ENCODE measurements around the gene ZNF90.
"Not testable (repeated sequence)": the region's sequence is repeated elsewhere in the genome, so short reads cannot be mapped to it uniquely, and the experiment has no call there.

ZNF90 gene

DNA sequence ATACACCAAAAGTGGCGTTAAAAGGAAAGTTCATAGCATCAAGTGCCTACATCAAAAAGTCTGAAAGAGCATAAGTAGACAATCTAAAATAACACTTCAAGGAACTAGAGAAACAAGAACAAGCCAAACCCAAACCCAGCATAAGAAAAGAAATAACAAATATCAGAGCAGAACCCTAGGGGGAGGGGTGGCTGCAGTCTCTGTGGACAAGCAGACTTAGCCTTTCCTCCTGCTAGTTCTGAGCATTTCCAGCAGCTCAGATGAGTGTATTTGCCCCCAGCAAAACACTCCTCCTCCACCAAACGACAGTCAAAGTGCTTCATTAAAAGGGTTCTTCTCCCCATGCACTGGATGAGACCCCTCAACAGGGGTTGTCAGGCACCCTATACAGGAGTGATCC lies 7.1 kb upstream of the ZNF90 start:
- Mint-ChIP-seq H3K4me3 (no peak overlapping the region), H3K36me3 (ENCODE audit: insufficient read depth) (peaks cover 4% of the 10 kb centered on the region), H3K27ac (no peak overlapping the region), H3K9me3 (peaks cover 0 to 2% of the 10 kb centered on the region in 2 donors), H3K27me3 (peaks cover 22 to 51% of the 10 kb centered on the region in 2 donors), H3K4me1 (ENCODE audit: low read depth in 2 of 2) (no peaks in the 10 kb centered on the region)
- no peak for ATAC-seq (replicated peaks)
- DNase-seq: no peak

DNA sequence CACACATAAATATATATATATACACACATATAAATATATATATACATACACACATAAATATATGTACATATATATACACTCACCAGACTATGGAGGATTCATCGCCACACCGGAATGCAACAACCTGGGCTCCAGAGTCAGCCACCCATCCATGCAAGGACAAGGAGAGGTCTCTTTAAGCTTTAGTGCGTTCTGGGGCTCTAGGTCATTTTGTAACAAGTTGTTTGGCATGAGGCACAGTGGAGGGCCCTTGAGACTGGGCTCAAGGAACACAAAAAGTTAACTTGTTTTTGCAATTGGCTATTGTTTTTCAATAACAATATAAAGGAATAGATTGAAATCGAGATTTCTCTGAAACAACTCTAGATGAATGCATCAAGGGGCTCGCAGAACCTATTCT lies 4.9 kb upstream of the ZNF90 start:
- Mint-ChIP-seq H3K4me1 (ENCODE audit: low read depth in 2 of 2) (peaks cover 4% of the 10 kb centered on the region in 2 donors), H3K9me3 (no peaks in the 10 kb centered on the region), H3K27me3 (peaks cover 12 to 35% of the 10 kb centered on the region in 2 donors), H3K27ac (no peak overlapping the region), H3K36me3 (ENCODE audit: insufficient read depth) (peaks cover 9% of the 10 kb centered on the region), H3K4me3 (no peak overlapping the region)
- DNase-seq: no peak
- no peak for ATAC-seq (replicated peaks)

- Mint-ChIP-seq H3K27ac (peak overlapping the region in 1 of 2 donors; percentile 59), H3K27me3 (no peaks in the 10 kb centered on the region), H3K9me3 (no peaks in the 10 kb centered on the region), H3K4me3 (peak overlapping the region; percentile 84 to 90), H3K36me3 (ENCODE audit: insufficient read depth) (peaks cover 11% of the 10 kb centered on the region), H3K4me1 (ENCODE audit: low read depth in 2 of 2) (peaks cover 11 to 14% of the 10 kb centered on the region in 2 donors)
- no peak for DNase-seq
- ATAC-seq (replicated peaks): no peak
Observed at GRCh38 chr19:20078581-20079031, 806 bp downstream of the ZNF90 start.

DNA sequence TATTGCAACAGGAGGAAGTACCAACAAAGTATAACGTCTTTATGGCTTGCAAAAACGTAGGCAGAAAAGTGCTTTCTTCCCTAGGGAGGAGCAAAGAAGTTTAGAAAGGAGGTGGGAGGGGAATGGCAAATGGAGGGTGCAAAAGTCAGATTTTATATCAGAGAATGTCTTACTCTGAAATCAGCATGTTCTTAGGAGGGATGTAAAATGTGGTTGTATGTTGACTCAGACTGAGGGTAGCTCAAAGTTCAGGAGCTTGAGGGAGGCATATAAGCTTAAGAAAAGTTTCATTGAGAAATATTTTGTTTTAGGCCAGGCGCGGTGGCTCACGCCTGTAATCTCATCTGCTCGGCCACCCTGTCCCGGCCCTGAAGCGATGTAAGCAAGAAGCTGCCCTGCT lies 1.7 kb downstream of the ZNF90 start:
- DNase-seq (no peak), ATAC-seq (replicated peaks) (no peak)
- peak overlapping the region in 1 of 2 donors; percentile 5 for H3K4me3 Mint-ChIP-seq
- H3K36me3 Mint-ChIP-seq (ENCODE audit: insufficient read depth): peaks cover 11% of the 10 kb centered on the region
- H3K9me3 Mint-ChIP-seq: no peaks in the 10 kb centered on the region
- no peaks in the 10 kb centered on the region for H3K27me3 Mint-ChIP-seq
- H3K4me1 Mint-ChIP-seq (ENCODE audit: low read depth in 2 of 2): peaks cover 11 to 14% of the 10 kb centered on the region in 2 donors
- H3K27ac Mint-ChIP-seq: no peak overlapping the region

- Mint-ChIP-seq H3K27ac (no peak overlapping the region), H3K4me1 (ENCODE audit: low read depth in 2 of 2) (peaks cover 11 to 14% of the 10 kb centered on the region in 2 donors), H3K27me3 (no peaks in the 10 kb centered on the region), H3K36me3 (ENCODE audit: insufficient read depth) (peaks cover 11% of the 10 kb centered on the region), H3K4me3 (no peak overlapping the region), H3K9me3 (no peaks in the 10 kb centered on the region)
- no peak for ATAC-seq (replicated peaks)
- DNase-seq: no peak
Observed at GRCh38 chr19:20080656-20081055, 2.9 kb downstream of the ZNF90 start.

DNA sequence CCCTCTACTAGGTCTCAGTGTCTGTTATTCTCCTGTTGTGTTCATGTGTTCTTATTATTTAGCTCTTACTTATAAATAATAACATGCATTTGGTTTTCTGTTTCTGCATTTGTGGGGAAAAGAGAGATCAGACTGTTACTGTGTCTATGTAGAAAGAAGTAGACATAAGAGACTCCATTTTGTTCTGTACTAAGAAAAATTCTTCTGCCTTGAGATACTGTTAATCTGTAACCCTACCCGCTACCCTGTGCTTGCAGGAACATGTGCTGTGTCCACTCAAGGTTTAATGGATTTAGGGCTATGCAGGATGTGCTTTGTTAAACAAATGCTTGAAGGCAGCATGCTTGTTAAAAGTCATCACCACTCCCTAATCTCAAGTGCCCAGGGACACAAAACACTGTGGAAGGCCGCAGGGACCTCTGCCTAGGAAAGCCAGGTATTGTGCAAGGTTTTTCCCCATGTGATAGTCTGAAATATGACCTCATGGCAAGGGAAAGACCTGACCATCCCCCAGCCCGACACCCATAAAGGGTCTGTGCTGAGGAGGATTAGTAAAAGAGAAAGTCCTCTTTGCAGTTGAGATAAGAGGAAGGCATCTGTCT lies 4.5 kb downstream of the ZNF90 start:
- DNase-seq; ATAC-seq (replicated peaks); H3K27ac Mint-ChIP-seq; H3K4me3 Mint-ChIP-seq; H3K9me3 Mint-ChIP-seq; H3K27me3 Mint-ChIP-seq: not testable (repeated sequence)
- Mint-ChIP-seq H3K36me3 (ENCODE audit: insufficient read depth) (peaks cover 11% of the 10 kb centered on the region), H3K4me1 (ENCODE audit: low read depth in 2 of 2) (peaks cover 11 to 14% of the 10 kb centered on the region in 2 donors)

DNA sequence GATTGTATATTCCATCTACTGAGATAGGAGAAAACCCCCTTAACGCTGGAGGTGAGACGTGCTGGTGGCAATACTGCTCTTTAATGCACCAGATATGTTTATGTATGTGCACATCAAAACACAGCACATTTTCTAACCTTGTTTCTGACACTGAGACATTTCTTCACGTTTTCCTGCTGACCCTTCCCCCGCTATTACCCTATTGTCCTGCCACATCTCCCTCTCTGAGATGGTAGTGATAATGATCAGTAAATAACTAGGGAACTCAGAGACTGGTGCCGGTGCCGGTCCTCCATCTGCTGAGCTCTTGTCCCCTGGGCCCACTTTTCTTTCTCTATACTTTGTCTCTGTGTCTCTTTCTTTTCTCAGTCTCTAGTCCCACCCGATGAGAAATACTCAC lies 5.1 kb downstream of the ZNF90 start:
- not testable (repeated sequence) for H3K4me3 Mint-ChIP-seq

GRCh38 chr19:20102097-20102496 lies 24.3 kb downstream of the ZNF90 start:
- Mint-ChIP-seq H3K36me3 (ENCODE audit: insufficient read depth) (no peaks in the 10 kb centered on the region), H3K9me3 (peaks cover 4 to 14% of the 10 kb centered on the region in 2 donors)

More for the DNA sequence above, 5.1 kb downstream of the ZNF90 start:
- peaks cover 8 to 11% of the 10 kb centered on the region in 2 donors for H3K4me1 Mint-ChIP-seq (ENCODE audit: low read depth in 2 of 2)
- ATAC-seq (replicated peaks); H3K9me3 Mint-ChIP-seq; DNase-seq; H3K36me3 Mint-ChIP-seq (ENCODE audit: insufficient read depth); H3K27ac Mint-ChIP-seq; H3K27me3 Mint-ChIP-seq: not testable (repeated sequence)

DNA sequence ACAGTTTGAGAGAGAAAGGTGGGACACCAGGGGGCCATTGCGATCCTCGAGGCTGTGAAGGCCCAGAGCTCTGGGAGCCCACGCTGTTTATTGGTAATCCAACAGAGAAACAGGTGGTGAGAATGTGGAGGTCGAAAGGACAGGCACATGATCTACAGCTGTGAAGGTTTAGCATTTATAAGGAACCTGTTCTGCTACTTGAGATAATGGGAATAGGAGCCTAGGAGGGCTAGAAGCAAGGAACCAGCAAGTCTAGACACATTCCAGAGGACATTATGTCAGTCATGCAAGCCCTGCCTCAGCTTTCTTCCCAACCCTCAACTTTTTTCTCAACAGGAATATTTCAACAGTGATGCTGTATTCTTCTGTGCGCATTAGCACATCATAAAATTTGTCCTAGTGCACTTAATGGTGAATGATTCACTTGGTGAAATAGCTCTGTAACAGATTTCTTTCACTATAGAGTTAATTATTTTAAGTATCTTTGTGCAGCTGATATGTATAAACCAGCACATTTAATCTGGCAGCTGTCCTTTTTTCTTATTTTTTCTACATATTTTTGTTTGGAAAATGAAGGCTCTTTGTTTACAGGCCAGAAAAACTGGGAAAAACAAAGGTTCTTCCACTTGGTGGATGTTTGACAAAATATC lies 25.4 kb downstream of the ZNF90 start:
- Mint-ChIP-seq H3K4me1 (ENCODE audit: low read depth in 2 of 2) (no peaks in the 10 kb centered on the region), H3K27ac (no peak overlapping the region), H3K4me3 (no peak overlapping the region), H3K27me3 (no peaks in the 10 kb centered on the region), H3K9me3 (peaks cover 4 to 14% of the 10 kb centered on the region in 2 donors), H3K36me3 (ENCODE audit: insufficient read depth) (no peaks in the 10 kb centered on the region)
- DNase-seq: no peak
- no peak for ATAC-seq (replicated peaks)

More at GRCh38 chr19:20102097-20102496, 24.3 kb downstream of the ZNF90 start:
- ATAC-seq (replicated peaks): no peak
- no peak overlapping the region for H3K4me3 Mint-ChIP-seq
- no peak for DNase-seq
- H3K27ac Mint-ChIP-seq: no peak overlapping the region
- no peaks in the 10 kb centered on the region for H3K27me3 Mint-ChIP-seq
- no peaks in the 10 kb centered on the region for H3K4me1 Mint-ChIP-seq (ENCODE audit: low read depth in 2 of 2)

DNA sequence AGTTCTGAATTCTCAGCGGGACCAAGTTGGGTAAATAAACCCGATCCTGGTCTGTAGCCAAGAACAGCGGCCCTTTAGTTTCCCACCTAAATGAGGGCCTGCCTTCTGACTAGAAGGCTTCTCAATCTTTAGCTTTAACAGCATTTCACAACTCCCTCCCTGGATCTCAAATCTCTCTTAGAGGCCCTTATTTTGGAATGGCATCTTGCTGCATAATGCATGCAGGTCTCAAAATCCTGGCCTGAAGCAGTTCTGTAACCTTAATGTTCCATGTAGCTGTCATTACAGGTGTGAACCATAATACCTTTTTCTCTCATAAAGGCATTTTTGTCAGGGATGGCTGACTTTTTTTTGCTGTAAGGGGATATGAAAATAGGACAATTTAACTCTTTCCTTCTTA lies 29.5 kb downstream of the ZNF90 start:
- H3K4me1 Mint-ChIP-seq (ENCODE audit: low read depth in 2 of 2): no peaks in the 10 kb centered on the region
- no peaks in the 10 kb centered on the region for H3K27me3 Mint-ChIP-seq
- DNase-seq: no peak
- no peak for ATAC-seq (replicated peaks)
- H3K27ac Mint-ChIP-seq: no peak overlapping the region
- H3K36me3 Mint-ChIP-seq (ENCODE audit: insufficient read depth): no peaks in the 10 kb centered on the region
- no peak overlapping the region for H3K4me3 Mint-ChIP-seq
- peaks cover 0 to 1% of the 10 kb centered on the region in 2 donors for H3K9me3 Mint-ChIP-seq

GRCh38 chr19:20118064-20118839 lies 40.5 kb downstream of the ZNF90 start:
- not testable (repeated sequence) for H3K9me3 Mint-ChIP-seq; H3K4me1 Mint-ChIP-seq (ENCODE audit: low read depth in 2 of 2); ATAC-seq (replicated peaks); H3K4me3 Mint-ChIP-seq; H3K27me3 Mint-ChIP-seq; H3K36me3 Mint-ChIP-seq (ENCODE audit: insufficient read depth); DNase-seq; H3K27ac Mint-ChIP-seq

- Mint-ChIP-seq H3K4me1 (ENCODE audit: low read depth in 2 of 2) (no peaks in the 10 kb centered on the region), H3K27me3 (no peaks in the 10 kb centered on the region), H3K4me3 (no peak overlapping the region), H3K36me3 (ENCODE audit: insufficient read depth) (no peaks in the 10 kb centered on the region), H3K9me3 (peaks cover 0 to 4% of the 10 kb centered on the region in 2 donors), H3K27ac (no peak overlapping the region)
- ATAC-seq (replicated peaks): no peak
- DNase-seq: no peak
Observed at GRCh38 chr19:20124879-20125278, 47.1 kb downstream of the ZNF90 start.

GRCh38 chr19:20132933-20133332 lies 55.1 kb downstream of the ZNF90 start:
- not testable (repeated sequence) for DNase-seq; H3K4me3 Mint-ChIP-seq; H3K27ac Mint-ChIP-seq; H3K36me3 Mint-ChIP-seq (ENCODE audit: insufficient read depth); H3K4me1 Mint-ChIP-seq (ENCODE audit: low read depth in 2 of 2); ATAC-seq (replicated peaks); H3K9me3 Mint-ChIP-seq; H3K27me3 Mint-ChIP-seq

Measured in effector memory CD8-positive, alpha-beta T cell (primary cell).